SK-N-SH treated with all-trans-retinoic acid at 6 μM for 48 hours (cell line): ENCODE data around the gene CDK11B.

Source experiments
- BACH2 ChIP-seq: fragments of 250-450 bp; sonication (Bioruptor Pico); IDR thresholded peaks from 2 replicates; pipeline ENCODE4 v1.9.0; 2021; ENCODE audit warnings: mild to moderate bottlenecking, borderline replicate concordance
- CREB5 ChIP-seq: fragments of 250-450 bp; sonication (Bioruptor Pico); IDR thresholded peaks from 2 replicates; pipeline ENCODE4 v1.5.1; 2020; ENCODE audit warnings: low read depth, mild to moderate bottlenecking, moderate library complexity
- GLIS3 ChIP-seq: fragments of 250-450 bp; sonication (Bioruptor Pico); IDR thresholded peaks from 2 replicates; pipeline ENCODE4 v1.5.0; 2020; ENCODE audit warnings: mild to moderate bottlenecking, moderate library complexity

- TF ChIP-seq GLIS3 (CRISPR knock-in tag) (no peak), BACH2 (CRISPR knock-in tag) (no peak), CREB5 (CRISPR knock-in tag) (no peak)
Measured at GRCh38 chr1:1680912-1681273, 22.1 kb upstream of the CDK11B start.
